Neutrophil (primary cell): ENCODE measurements around the gene USH2A.

ENCODE experiments used
- H3K27ac ChIP-seq: fragments of 200-600 bp; sonication (generic); 2 replicates; pipeline ENCODE4 v1.5.1; 2016; ENCODE audit warnings: mild to moderate bottlenecking, moderate library complexity
- H3K27me3 ChIP-seq: fragments of 200-600 bp; sonication (generic); 2 replicates; pipeline ENCODE4 v1.6.0; 2016; ENCODE audit warnings: mild to moderate bottlenecking
- H3K36me3 ChIP-seq: fragments of 200-600 bp; sonication (generic); 2 replicates; pipeline ENCODE4 v1.5.1; 2017
- H3K4me1 ChIP-seq, 2 experiments: fragments of 200-600 bp in 1 of 2; sonication (generic) in 1 of 2; 1 replicate in 1 of 2; 2 replicates in 1 of 2; pipeline versions ENCODE4 v1.5.1 to v1.6.1; 2013 to 2016; ENCODE audit warnings: low read depth in 1 of 2, low read length in 1 of 2, mild to moderate bottlenecking in 1 of 2, moderate library complexity in 1 of 2; ENCODE audit not compliant: control insufficient read depth in 1 of 2, insufficient read depth in 1 of 2
- H3K4me3 ChIP-seq, 2 experiments: fragments of 200-600 bp in 1 of 2; sonication (generic) in 1 of 2; 1 replicate in 1 of 2; 2 replicates in 1 of 2; pipeline ENCODE4 v1.5.1; 2013 to 2016; ENCODE audit warnings: low read depth in 1 of 2, low read length in 1 of 2, mild to moderate bottlenecking in 1 of 2, moderate library complexity in 1 of 2
- H3K9me3 ChIP-seq: fragments of 200-600 bp; sonication (generic); 2 replicates; pipeline ENCODE4 v1.5.1; 2016
- CTCF ChIP-seq: fragments of 200-600 bp; sonication (generic); IDR thresholded peaks from 2 replicates; pipeline ENCODE4 v1.5.1; 2016; ENCODE audit warnings: antibody characterized with exemption

USH2A gene

GRCh38 chr1:216209125-216209524 lies 214.1 kb downstream of the USH2A start:
- H3K36me3 ChIP-seq: no peaks in the 10 kb centered on the region

GRCh38 chr1:216207154-216207553 lies 216.1 kb downstream of the USH2A start:
- Histone ChIP-seq H3K4me1 (no peaks in the 10 kb centered on the region), H3K27me3 (no peaks in the 10 kb centered on the region), H3K36me3 (no peaks in the 10 kb centered on the region), H3K27ac (no peak overlapping the region), H3K9me3 (no peaks in the 10 kb centered on the region), H3K4me3 (no peak overlapping the region)
- TF ChIP-seq CTCF: no peak

More at GRCh38 chr1:216209125-216209524, 214.1 kb downstream of the USH2A start:
- Histone ChIP-seq H3K4me1 (no peaks in the 10 kb centered on the region), H3K9me3 (no peaks in the 10 kb centered on the region), H3K4me3 (no peak overlapping the region), H3K27me3 (no peaks in the 10 kb centered on the region), H3K27ac (no peak overlapping the region)
- TF ChIP-seq CTCF: no peak

DNA sequence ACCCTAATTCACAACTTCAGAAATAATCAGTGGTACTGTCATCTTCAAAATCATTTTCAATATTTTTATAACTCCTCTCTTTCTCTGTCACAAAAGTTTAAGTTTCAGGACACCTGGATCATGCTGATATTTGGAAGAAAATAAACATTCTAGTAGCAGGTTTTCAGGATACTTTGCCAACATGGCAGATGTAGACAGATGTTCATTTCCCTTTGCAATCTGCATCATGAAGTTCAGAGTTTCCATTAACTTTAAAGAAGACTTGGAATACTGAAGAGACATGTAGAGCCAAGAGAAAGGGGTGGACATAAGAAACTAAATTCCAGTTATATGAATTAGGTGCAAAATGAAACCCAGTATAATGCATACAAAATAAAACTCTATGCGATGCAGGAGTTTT lies 218.1 kb downstream of the USH2A start:
- no peak for TF ChIP-seq CTCF
- H3K36me3 ChIP-seq: no peaks in the 10 kb centered on the region

GRCh38 chr1:216201946-216202345 lies 221.3 kb downstream of the USH2A start:
- H3K9me3 ChIP-seq: no peaks in the 10 kb centered on the region
- H3K36me3 ChIP-seq: no peaks in the 10 kb centered on the region
- no peaks in the 10 kb centered on the region for H3K27me3 ChIP-seq
- H3K4me3 ChIP-seq: no peak overlapping the region
- TF ChIP-seq CTCF: no peak
- H3K27ac ChIP-seq: no peak overlapping the region
- H3K4me1 ChIP-seq: no peaks in the 10 kb centered on the region

More for the DNA sequence above, 218.1 kb downstream of the USH2A start:
- H3K27me3 ChIP-seq: no peaks in the 10 kb centered on the region
- no peak overlapping the region for H3K4me3 ChIP-seq
- no peaks in the 10 kb centered on the region for H3K9me3 ChIP-seq
- H3K27ac ChIP-seq: no peak overlapping the region
- H3K4me1 ChIP-seq: no peaks in the 10 kb centered on the region

DNA sequence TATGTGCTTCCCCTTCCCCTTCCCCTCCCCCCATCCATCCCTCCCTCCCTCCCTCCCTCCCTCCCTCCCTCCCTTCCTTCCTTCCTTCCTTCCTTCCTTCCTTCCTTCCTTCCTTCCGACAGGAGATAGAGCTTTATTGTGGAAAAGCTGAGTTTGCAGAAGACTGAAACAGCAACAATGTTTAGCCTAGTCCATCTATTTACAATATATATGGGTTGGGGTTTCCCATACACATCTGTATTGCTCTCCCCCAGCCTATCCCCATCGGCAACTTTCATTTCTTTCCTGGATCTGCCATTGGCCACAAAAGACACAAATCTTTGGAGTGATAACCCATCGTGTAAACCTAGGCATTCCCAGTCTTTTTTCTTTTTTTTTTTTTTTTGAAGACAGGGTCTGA lies 222.3 kb downstream of the USH2A start:
- H3K4me1 ChIP-seq: no peaks in the 10 kb centered on the region
- H3K27me3 ChIP-seq: no peaks in the 10 kb centered on the region
- H3K27ac ChIP-seq: no peak overlapping the region
- no peak for TF ChIP-seq CTCF
- H3K36me3 ChIP-seq: no peaks in the 10 kb centered on the region
- no peak overlapping the region for H3K4me3 ChIP-seq
- no peaks in the 10 kb centered on the region for H3K9me3 ChIP-seq

GRCh38 chr1:216194721-216195120 lies 228.5 kb downstream of the USH2A start:
- Histone ChIP-seq H3K27me3 (no peaks in the 10 kb centered on the region), H3K9me3 (no peaks in the 10 kb centered on the region), H3K36me3 (no peaks in the 10 kb centered on the region), H3K4me3 (no peak overlapping the region), H3K4me1 (no peaks in the 10 kb centered on the region), H3K27ac (no peak overlapping the region)
- TF ChIP-seq CTCF: no peak
